Measurements from ENCODE around the gene PEDS1.

The PEDS1 gene

GRCh38 chr20:50129662-50130355, 23.7 kb downstream of the PEDS1 start:
- TF ChIP-seq POLR2AphosphoS5 (IDR thresholded peaks at IDR 0.05; ENCODE audit: low read depth, low read length), result no peak
- no peak for TF ChIP-seq REST (IDR thresholded peaks at IDR 0.05; ENCODE audit: insufficient read depth in 1 of 2, low read depth in 2 of 2, low read length in 2 of 2)
- no peak for TF ChIP-seq SIN3A (IDR thresholded peaks at IDR 0.05; ENCODE audit: borderline replicate concordance, insufficient read depth, low read length)
- no peak for TF ChIP-seq TAF1 (IDR thresholded peaks at IDR 0.05; ENCODE audit: borderline replicate concordance, insufficient read depth, low read length)
- no peak for TF ChIP-seq FOXP2 (optimal IDR thresholded peaks at IDR 0.05; ENCODE audit: borderline replicate concordance, extremely low read depth, extremely low read length, insufficient read depth)

- TF ChIP-seq SIN3A (IDR thresholded peaks at IDR 0.05; ENCODE audit: borderline replicate concordance, insufficient read depth, low read length), result no peak
- no peak for TF ChIP-seq REST (IDR thresholded peaks at IDR 0.05; ENCODE audit: insufficient read depth in 1 of 2, low read depth in 2 of 2, low read length in 2 of 2)
- TF ChIP-seq POLR2AphosphoS5 (IDR thresholded peaks at IDR 0.05; ENCODE audit: low read depth, low read length), result no peak
- TF ChIP-seq TAF1 (IDR thresholded peaks at IDR 0.05; ENCODE audit: borderline replicate concordance, insufficient read depth, low read length), result no peak
- no peak for TF ChIP-seq FOXP2 (optimal IDR thresholded peaks at IDR 0.05; ENCODE audit: borderline replicate concordance, extremely low read depth, extremely low read length, insufficient read depth)
These were observed 25.0 kb downstream of the PEDS1 start for GRCh38 chr20:50128520-50128905.

GRCh38 chr20:50127587-50128519, 25.7 kb downstream of the PEDS1 start:
- no peak for TF ChIP-seq POLR2AphosphoS5 (IDR thresholded peaks at IDR 0.05; ENCODE audit: low read depth, low read length)

- TF ChIP-seq POLR2AphosphoS5 (IDR thresholded peaks at IDR 0.05; ENCODE audit: low read depth, low read length) (peak; percentile 68; the same call in 1 of the 2 replicates), SIN3A (IDR thresholded peaks at IDR 0.05; ENCODE audit: borderline replicate concordance, insufficient read depth, low read length) (no peak)
These were observed 26.9 kb downstream of the PEDS1 start for GRCh38 chr20:50126662-50127061.

GRCh38 chr20:50125279-50125678, 28.2 kb downstream of the PEDS1 start:
- TF ChIP-seq POLR2AphosphoS5 (IDR thresholded peaks at IDR 0.05; ENCODE audit: low read depth, low read length) (no peak), SIN3A (IDR thresholded peaks at IDR 0.05; ENCODE audit: borderline replicate concordance, insufficient read depth, low read length) (no peak), REST (IDR thresholded peaks at IDR 0.05; ENCODE audit: insufficient read depth in 1 of 2, low read depth in 2 of 2, low read length in 2 of 2) (no peak), FOXP2 (optimal IDR thresholded peaks at IDR 0.05; ENCODE audit: borderline replicate concordance, extremely low read depth, extremely low read length, insufficient read depth) (no peak), TAF1 (IDR thresholded peaks at IDR 0.05; ENCODE audit: borderline replicate concordance, insufficient read depth, low read length) (no peak)

- TF ChIP-seq POLR2AphosphoS5 (IDR thresholded peaks at IDR 0.05; ENCODE audit: low read depth, low read length), result no peak
These were observed 29.0 kb downstream of the PEDS1 start for GRCh38 chr20:50124496-50124895.

Measured in PFSK-1 (cell line).